Measurements from ENCODE around the gene ALPG.

Gene ALPG

GRCh38 chr2:232398293-232399034 is 8.2 kb upstream of the ALPG start:
- TF ChIP-seq SIN3A (IDR thresholded peaks at IDR 0.05; ENCODE audit: borderline replicate concordance, insufficient read depth, low read length), result no peak
- TF ChIP-seq POLR2AphosphoS5 (IDR thresholded peaks at IDR 0.05; ENCODE audit: low read depth, low read length), result no peak
- TF ChIP-seq TAF1 (IDR thresholded peaks at IDR 0.05; ENCODE audit: borderline replicate concordance, insufficient read depth, low read length), result no peak

- no peak for TF ChIP-seq TAF1 (IDR thresholded peaks at IDR 0.05; ENCODE audit: borderline replicate concordance, insufficient read depth, low read length)
- no peak for TF ChIP-seq REST (IDR thresholded peaks at IDR 0.05; ENCODE audit: insufficient read depth in 1 of 2, low read depth in 2 of 2, low read length in 2 of 2)
- no peak for TF ChIP-seq POLR2AphosphoS5 (IDR thresholded peaks at IDR 0.05; ENCODE audit: low read depth, low read length)
- no peak for TF ChIP-seq SIN3A (IDR thresholded peaks at IDR 0.05; ENCODE audit: borderline replicate concordance, insufficient read depth, low read length)
- TF ChIP-seq FOXP2 (optimal IDR thresholded peaks at IDR 0.05; ENCODE audit: borderline replicate concordance, extremely low read depth, extremely low read length, insufficient read depth), result no peak
Measured at GRCh38 chr2:232400256-232401015, 6.2 kb upstream of the ALPG start.

GRCh38 chr2:232402518-232402917 is 4.1 kb upstream of the ALPG start:
- no peak for TF ChIP-seq POLR2AphosphoS5 (IDR thresholded peaks at IDR 0.05; ENCODE audit: low read depth, low read length)

GRCh38 chr2:232405943-232406510 is 617 bp upstream of the ALPG start:
- TF ChIP-seq SIN3A (IDR thresholded peaks at IDR 0.05; ENCODE audit: borderline replicate concordance, insufficient read depth, low read length) (no peak), FOXP2 (optimal IDR thresholded peaks at IDR 0.05; ENCODE audit: borderline replicate concordance, extremely low read depth, extremely low read length, insufficient read depth) (no peak), TAF1 (IDR thresholded peaks at IDR 0.05; ENCODE audit: borderline replicate concordance, insufficient read depth, low read length) (no peak), REST (IDR thresholded peaks at IDR 0.05; ENCODE audit: insufficient read depth in 1 of 2, low read depth in 2 of 2, low read length in 2 of 2) (no peak), POLR2AphosphoS5 (IDR thresholded peaks at IDR 0.05; ENCODE audit: low read depth, low read length) (no peak)

- TF ChIP-seq REST (IDR thresholded peaks at IDR 0.05; ENCODE audit: insufficient read depth in 1 of 2, low read depth in 2 of 2, low read length in 2 of 2), result no peak
- TF ChIP-seq TAF1 (IDR thresholded peaks at IDR 0.05; ENCODE audit: borderline replicate concordance, insufficient read depth, low read length), result no peak
- no peak for TF ChIP-seq SIN3A (IDR thresholded peaks at IDR 0.05; ENCODE audit: borderline replicate concordance, insufficient read depth, low read length)
- no peak for TF ChIP-seq POLR2AphosphoS5 (IDR thresholded peaks at IDR 0.05; ENCODE audit: low read depth, low read length)
- TF ChIP-seq FOXP2 (optimal IDR thresholded peaks at IDR 0.05; ENCODE audit: borderline replicate concordance, extremely low read depth, extremely low read length, insufficient read depth), result no peak
Measured at GRCh38 chr2:232410238-232410900, 3.7 kb downstream of the ALPG start.
